WTC11 (cell line): ENCODE results near the gene PIK3R6. TPM values are rescaled to one million over a fixed set of nuclear protein-coding genes. Genes with fewer than 3 reads are reported as not detected.

Experiments
- ATAC-seq: fragments of 200-7000 bp; cut with Tn5 transposase; 2 replicates; pipeline ENCODE4 v1.10.0; 2021; ENCODE audit warnings: mild to moderate bottlenecking, moderate library complexity
- CTCF ChIA-PET: fragments of 300-600 bp; sonication (Branson Sonifier 250); formaldehyde crosslinking; loops from one replicate; lab custom pipeline; 2021; ENCODE audit warnings: antibody characterized with exemption; lab: Charles Lee
- POLR2A ChIA-PET: fragments of 350-600 bp; sonication (Branson Sonifier 250); formaldehyde crosslinking; loops from one replicate; lab custom pipeline; 2021; ENCODE audit warnings: antibody characterized with exemption; lab: Charles Lee
- DNase-seq: peaks from one replicate; pipeline ENCODE4 v3.0.0; 2021; ENCODE audit warnings: low spot score
- H3K27ac Mint-ChIP-seq: 2 replicates; pipeline ENCODE4 v1.8.0; 2021; ENCODE audit warnings: mixed read lengths
- H3K27me3 Mint-ChIP-seq: 2 replicates; pipeline ENCODE4 v1.8.0; 2021; ENCODE audit warnings: low read depth, mild to moderate bottlenecking, moderate library complexity, mixed read lengths
- H3K36me3 Mint-ChIP-seq: 2 replicates; pipeline ENCODE4 v1.8.0; 2021; ENCODE audit warnings: mixed read lengths
- H3K4me1 Mint-ChIP-seq: 2 replicates; pipeline ENCODE4 v1.8.0; 2022; ENCODE audit warnings: mixed read lengths
- H3K4me3 Mint-ChIP-seq: 2 replicates; pipeline ENCODE4 v1.8.0; 2021; ENCODE audit warnings: mild to moderate bottlenecking, moderate library complexity, mixed read lengths
- H3K9me3 Mint-ChIP-seq: 2 replicates; pipeline ENCODE4 v1.8.0; 2021; ENCODE audit warnings: mixed read lengths
- ELF4 ChIP-seq: sonication (generic); formaldehyde crosslinking; IDR thresholded peaks from 2 replicates; pipeline ENCODE4 v1.8.1; 2022; ENCODE audit warnings: low read depth, mild to moderate bottlenecking, moderate library complexity, missing genetic modification reagents
- EMX1 ChIP-seq: fragments of 250-450 bp; sonication (Bioruptor Pico); IDR thresholded peaks from 2 replicates; pipeline ENCODE4 v1.8.0; 2021; ENCODE audit warnings: mild to moderate bottlenecking
- FOXK1 ChIP-seq: sonication (generic); formaldehyde crosslinking; IDR thresholded peaks from 2 replicates; pipeline ENCODE4 v1.8.0; 2022; ENCODE audit warnings: mild to moderate bottlenecking, moderate library complexity, missing genetic modification reagents
- IRF2 ChIP-seq: sonication (generic); formaldehyde crosslinking; IDR thresholded peaks from 2 replicates; pipeline ENCODE4 v1.8.0; 2022; ENCODE audit warnings: low read depth, missing genetic modification reagents, borderline replicate concordance
- JAZF1 ChIP-seq: fragments of 250-450 bp; sonication (Bioruptor Pico); IDR thresholded peaks from 2 replicates; pipeline ENCODE4 v1.9.0; 2021; ENCODE audit warnings: moderate library complexity, mild to moderate bottlenecking, inconsistent platforms
- JUN ChIP-seq: sonication (generic); formaldehyde crosslinking; IDR thresholded peaks from 2 replicates; pipeline ENCODE4 v1.8.0; 2023; ENCODE audit warnings: mild to moderate bottlenecking, missing genetic modification reagents
- MXD4 ChIP-seq: fragments of 250-450 bp; sonication (Bioruptor Pico); IDR thresholded peaks from 2 replicates; pipeline ENCODE4 v1.8.0; 2021; ENCODE audit warnings: mild to moderate bottlenecking, moderate library complexity, borderline replicate concordance
- OVOL2 ChIP-seq: fragments of 250-450 bp; sonication (Bioruptor Pico); IDR thresholded peaks from 2 replicates; pipeline ENCODE4 v1.9.0; 2021; ENCODE audit warnings: mild to moderate bottlenecking, borderline replicate concordance
- RELA ChIP-seq: sonication (generic); formaldehyde crosslinking; IDR thresholded peaks from 2 replicates; pipeline ENCODE4 v1.8.1; 2022; ENCODE audit warnings: missing genetic modification reagents, mild to moderate bottlenecking, borderline replicate concordance
- ZBTB21 ChIP-seq: sonication (generic); formaldehyde crosslinking; IDR thresholded peaks from 2 replicates; pipeline ENCODE4 v1.8.1; 2023; ENCODE audit warnings: mild to moderate bottlenecking, missing genetic modification reagents, borderline replicate concordance
- ZNF138 ChIP-seq: sonication (generic); formaldehyde crosslinking; conservative IDR thresholded peaks from 2 replicates; pipeline ENCODE4 v1.8.1; 2022; ENCODE audit warnings: mild to moderate bottlenecking, moderate library complexity, missing genetic modification reagents
- total RNA-seq: library from RNA; stranded (reverse); gene quantifications from 3 replicates; pipeline ENCODE4 v1.2.3, GENCODE V29; 2021
- TF ChIP-seq, protein P1 (sequence below): sonication (generic); formaldehyde crosslinking; IDR thresholded peaks from 2 replicates; pipeline ENCODE4 v1.8.0; 2022; ENCODE audit warnings: missing genetic modification reagents
- TF ChIP-seq, protein P2 (sequence below): sonication (generic); formaldehyde crosslinking; IDR thresholded peaks from 2 replicates; pipeline ENCODE4 v1.8.1; 2022; ENCODE audit warnings: missing genetic modification reagents, borderline replicate concordance
- TF ChIP-seq, protein P3 (sequence below): sonication (generic); formaldehyde crosslinking; IDR thresholded peaks from 2 replicates; pipeline ENCODE4 v1.8.1; 2023; ENCODE audit warnings: mild to moderate bottlenecking, missing genetic modification reagents, moderate library complexity
- TF ChIP-seq, protein P4 (sequence below): sonication (generic); formaldehyde crosslinking; IDR thresholded peaks from 2 replicates; pipeline ENCODE4 v1.8.1; 2023; ENCODE audit warnings: mild to moderate bottlenecking, missing genetic modification reagents, borderline replicate concordance
- TF ChIP-seq, protein P5 (sequence below): fragments of 250-450 bp; sonication (Bioruptor Pico); conservative IDR thresholded peaks from 2 replicates; pipeline ENCODE4 v1.9.0; 2021; ENCODE audit warnings: mild to moderate bottlenecking

Gene PIK3R6
- total RNA-seq, 1 experiment from 2014 or later, result 0.15 TPM

DNA sequence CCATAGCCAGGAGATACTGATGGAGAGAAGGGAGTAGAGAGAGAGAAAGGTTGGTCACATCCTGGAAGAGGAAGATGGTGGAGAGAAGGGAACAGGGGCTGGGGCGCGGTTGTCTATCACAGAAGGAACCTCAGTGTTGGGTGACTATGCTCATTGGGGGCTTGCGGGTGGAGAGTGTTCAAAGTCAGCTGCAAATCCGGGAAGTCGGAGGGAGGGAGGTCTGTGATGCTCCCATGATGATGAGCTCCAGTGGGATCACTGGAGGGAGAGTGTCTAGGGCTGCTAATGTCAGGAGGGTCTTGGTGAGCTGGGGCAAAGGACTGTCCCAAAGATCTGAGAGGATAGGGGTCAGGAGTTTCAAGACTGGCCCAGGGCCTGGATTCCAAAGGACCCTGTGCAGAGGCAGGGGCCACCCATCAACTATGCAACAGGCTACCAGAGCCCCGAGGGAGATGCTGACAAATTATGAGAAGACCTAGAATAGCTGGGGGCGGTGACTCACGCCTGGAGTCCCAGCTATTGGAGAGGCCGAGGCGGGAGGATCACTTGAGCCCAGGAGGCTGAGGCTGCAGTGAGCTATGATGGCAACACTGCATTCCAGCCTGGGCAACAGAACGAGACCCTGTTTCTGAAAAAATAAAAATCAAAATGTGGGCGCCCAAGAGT, 111.8 kb downstream of the PIK3R6 start:
- no peak for TF ChIP-seq ZNF138
- TF ChIP-seq JUN (CRISPR knock-in tag), result no peak
- CTCF ChIA-PET, result interaction anchor here (3.6 to 6.8 kb wide), 2 partner anchors 10 to 30 kb away, joined by 12 to 65 read pairs; no protein-coding TSS in a partner anchor
- H3K4me3 Mint-ChIP-seq, result no peak overlapping the region
- POLR2A ChIA-PET, result no interaction called here
- H3K4me1 Mint-ChIP-seq, result peaks cover 15% of the 10 kb centered on the region
- no peak for ATAC-seq
- no peak for DNase-seq
- no peak overlapping the region for H3K27ac Mint-ChIP-seq
- H3K9me3 Mint-ChIP-seq, result 0 out of 2 replicates have a peak, but pooled peaks cover 11% of the 10 kb centered on the region
- H3K27me3 Mint-ChIP-seq, result peaks cover 7% of the 10 kb centered on the region
- H3K36me3 Mint-ChIP-seq, result no peaks in the 10 kb centered on the region

DNA sequence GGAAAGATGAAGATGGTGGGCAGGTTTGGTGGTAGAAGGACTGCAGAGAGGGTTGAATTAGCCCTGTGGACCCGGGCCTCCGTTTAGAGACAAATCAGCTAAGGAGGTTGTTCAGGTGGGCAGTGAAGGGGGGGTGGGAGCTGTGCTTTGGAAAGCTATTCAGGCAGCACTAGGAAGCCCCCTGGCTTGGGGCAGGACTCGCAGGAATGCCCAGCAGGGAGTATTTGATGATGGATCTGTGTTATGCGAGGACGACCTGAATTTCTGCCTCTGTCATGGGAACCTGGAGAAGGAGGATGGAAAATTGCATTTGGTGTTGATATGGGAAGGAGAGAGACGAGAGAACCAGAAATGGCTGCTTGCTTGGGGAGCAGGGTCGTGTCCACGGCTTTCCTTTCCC, 112.6 kb downstream of the PIK3R6 start:
- TF ChIP-seq JAZF1 (CRISPR knock-in tag), result no peak
- no peak for TF ChIP-seq ELF4
- TF ChIP-seq OVOL2 (CRISPR knock-in tag), result no peak
- TF ChIP-seq, protein P1, sequence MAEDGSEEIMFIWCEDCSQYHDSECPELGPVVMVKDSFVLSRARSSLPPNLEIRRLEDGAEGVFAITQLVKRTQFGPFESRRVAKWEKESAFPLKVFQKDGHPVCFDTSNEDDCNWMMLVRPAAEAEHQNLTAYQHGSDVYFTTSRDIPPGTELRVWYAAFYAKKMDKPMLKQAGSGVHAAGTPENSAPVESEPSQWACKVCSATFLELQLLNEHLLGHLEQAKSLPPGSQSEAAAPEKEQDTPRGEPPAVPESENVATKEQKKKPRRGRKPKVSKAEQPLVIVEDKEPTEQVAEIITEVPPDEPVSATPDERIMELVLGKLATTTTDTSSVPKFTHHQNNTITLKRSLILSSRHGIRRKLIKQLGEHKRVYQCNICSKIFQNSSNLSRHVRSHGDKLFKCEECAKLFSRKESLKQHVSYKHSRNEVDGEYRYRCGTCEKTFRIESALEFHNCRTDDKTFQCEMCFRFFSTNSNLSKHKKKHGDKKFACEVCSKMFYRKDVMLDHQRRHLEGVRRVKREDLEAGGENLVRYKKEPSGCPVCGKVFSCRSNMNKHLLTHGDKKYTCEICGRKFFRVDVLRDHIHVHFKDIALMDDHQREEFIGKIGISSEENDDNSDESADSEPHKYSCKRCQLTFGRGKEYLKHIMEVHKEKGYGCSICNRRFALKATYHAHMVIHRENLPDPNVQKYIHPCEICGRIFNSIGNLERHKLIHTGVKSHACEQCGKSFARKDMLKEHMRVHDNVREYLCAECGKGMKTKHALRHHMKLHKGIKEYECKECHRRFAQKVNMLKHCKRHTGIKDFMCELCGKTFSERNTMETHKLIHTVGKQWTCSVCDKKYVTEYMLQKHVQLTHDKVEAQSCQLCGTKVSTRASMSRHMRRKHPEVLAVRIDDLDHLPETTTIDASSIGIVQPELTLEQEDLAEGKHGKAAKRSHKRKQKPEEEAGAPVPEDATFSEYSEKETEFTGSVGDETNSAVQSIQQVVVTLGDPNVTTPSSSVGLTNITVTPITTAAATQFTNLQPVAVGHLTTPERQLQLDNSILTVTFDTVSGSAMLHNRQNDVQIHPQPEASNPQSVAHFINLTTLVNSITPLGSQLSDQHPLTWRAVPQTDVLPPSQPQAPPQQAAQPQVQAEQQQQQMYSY (CRISPR knock-in tag), result no peak
- TF ChIP-seq, protein P2, sequence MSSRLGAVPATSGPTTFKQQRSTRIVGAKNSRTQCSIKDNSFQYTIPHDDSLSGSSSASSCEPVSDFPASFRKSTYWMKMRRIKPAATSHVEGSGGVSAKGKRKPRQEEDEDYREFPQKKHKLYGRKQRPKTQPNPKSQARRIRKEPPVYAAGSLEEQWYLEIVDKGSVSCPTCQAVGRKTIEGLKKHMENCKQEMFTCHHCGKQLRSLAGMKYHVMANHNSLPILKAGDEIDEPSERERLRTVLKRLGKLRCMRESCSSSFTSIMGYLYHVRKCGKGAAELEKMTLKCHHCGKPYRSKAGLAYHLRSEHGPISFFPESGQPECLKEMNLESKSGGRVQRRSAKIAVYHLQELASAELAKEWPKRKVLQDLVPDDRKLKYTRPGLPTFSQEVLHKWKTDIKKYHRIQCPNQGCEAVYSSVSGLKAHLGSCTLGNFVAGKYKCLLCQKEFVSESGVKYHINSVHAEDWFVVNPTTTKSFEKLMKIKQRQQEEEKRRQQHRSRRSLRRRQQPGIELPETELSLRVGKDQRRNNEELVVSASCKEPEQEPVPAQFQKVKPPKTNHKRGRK, result no peak
- no peak for TF ChIP-seq JUN (CRISPR knock-in tag)
- no peak for TF ChIP-seq RELA
- TF ChIP-seq, protein P3, sequence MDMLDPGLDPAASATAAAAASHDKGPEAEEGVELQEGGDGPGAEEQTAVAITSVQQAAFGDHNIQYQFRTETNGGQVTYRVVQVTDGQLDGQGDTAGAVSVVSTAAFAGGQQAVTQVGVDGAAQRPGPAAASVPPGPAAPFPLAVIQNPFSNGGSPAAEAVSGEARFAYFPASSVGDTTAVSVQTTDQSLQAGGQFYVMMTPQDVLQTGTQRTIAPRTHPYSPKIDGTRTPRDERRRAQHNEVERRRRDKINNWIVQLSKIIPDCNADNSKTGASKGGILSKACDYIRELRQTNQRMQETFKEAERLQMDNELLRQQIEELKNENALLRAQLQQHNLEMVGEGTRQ (CRISPR knock-in tag), result no peak
- no peak for TF ChIP-seq ZBTB21
- TF ChIP-seq, protein P4, sequence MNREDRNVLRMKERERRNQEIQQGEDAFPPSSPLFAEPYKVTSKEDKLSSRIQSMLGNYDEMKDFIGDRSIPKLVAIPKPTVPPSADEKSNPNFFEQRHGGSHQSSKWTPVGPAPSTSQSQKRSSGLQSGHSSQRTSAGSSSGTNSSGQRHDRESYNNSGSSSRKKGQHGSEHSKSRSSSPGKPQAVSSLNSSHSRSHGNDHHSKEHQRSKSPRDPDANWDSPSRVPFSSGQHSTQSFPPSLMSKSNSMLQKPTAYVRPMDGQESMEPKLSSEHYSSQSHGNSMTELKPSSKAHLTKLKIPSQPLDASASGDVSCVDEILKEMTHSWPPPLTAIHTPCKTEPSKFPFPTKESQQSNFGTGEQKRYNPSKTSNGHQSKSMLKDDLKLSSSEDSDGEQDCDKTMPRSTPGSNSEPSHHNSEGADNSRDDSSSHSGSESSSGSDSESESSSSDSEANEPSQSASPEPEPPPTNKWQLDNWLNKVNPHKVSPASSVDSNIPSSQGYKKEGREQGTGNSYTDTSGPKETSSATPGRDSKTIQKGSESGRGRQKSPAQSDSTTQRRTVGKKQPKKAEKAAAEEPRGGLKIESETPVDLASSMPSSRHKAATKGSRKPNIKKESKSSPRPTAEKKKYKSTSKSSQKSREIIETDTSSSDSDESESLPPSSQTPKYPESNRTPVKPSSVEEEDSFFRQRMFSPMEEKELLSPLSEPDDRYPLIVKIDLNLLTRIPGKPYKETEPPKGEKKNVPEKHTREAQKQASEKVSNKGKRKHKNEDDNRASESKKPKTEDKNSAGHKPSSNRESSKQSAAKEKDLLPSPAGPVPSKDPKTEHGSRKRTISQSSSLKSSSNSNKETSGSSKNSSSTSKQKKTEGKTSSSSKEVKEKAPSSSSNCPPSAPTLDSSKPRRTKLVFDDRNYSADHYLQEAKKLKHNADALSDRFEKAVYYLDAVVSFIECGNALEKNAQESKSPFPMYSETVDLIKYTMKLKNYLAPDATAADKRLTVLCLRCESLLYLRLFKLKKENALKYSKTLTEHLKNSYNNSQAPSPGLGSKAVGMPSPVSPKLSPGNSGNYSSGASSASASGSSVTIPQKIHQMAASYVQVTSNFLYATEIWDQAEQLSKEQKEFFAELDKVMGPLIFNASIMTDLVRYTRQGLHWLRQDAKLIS (CRISPR knock-in tag), result no peak
- TF ChIP-seq EMX1, result no peak
- TF ChIP-seq IRF2, result no peak
- TF ChIP-seq MXD4, result no peak
- TF ChIP-seq FOXK1, result no peak
- TF ChIP-seq, protein P5, sequence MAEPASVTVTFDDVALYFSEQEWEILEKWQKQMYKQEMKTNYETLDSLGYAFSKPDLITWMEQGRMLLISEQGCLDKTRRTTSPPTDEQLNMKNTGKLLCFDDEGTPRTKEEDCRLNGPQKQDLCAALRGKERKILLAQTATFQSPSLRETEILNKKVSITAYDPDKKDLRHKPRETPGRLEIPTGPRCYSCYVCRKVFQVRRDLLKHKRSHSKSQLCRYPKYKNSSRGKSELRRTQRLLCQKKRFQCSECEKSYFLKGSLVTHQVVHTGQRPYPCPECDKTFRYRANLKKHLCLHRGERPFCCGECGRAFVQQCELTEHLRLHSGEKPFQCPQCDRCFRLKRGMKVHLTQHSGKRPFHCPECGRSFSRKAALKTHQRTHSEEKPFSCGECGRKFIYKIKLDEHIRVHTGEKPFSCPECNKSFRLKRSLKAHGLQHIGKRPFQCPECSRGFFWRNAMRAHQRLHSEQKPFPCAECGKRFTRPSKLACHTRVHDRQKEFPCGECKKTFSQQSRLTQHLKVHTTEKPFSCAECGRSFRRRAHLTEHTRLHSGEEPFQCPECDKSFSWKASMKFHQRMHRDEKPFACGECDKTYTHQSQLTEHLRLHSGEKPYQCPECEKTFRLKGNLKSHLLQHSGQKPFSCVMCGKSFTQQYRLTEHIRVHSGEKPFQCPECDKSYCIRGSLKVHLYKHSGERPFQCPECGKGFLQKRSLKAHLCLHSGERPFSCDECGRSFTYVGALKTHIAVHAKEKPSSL, result no peak
- TF ChIP-seq, all 79 proteins: peak for 0
- no peak for ATAC-seq
- H3K4me1 Mint-ChIP-seq, result peaks cover 15% of the 10 kb centered on the region
- POLR2A ChIA-PET, result no interaction called here
- DNase-seq, result no peak
- 0 out of 2 replicates have a peak, but pooled peaks cover 11% of the 10 kb centered on the region for H3K9me3 Mint-ChIP-seq
- peaks cover 7% of the 10 kb centered on the region for H3K27me3 Mint-ChIP-seq
- no peaks in the 10 kb centered on the region for H3K36me3 Mint-ChIP-seq
- CTCF ChIA-PET, result interaction anchor here (1.5 to 6.8 kb wide), 3 partner anchors 9 to 344 kb away, joined by 3 to 65 read pairs (median 12); no protein-coding TSS in a partner anchor
- no peak overlapping the region for H3K27ac Mint-ChIP-seq
- H3K4me3 Mint-ChIP-seq, result no peak overlapping the region
